HL-60/S4 (cell line): ENCODE data around the gene PAPPA.

Source experiments
- in situ Hi-C: fragments of 300-500 bp; cut with MboI; formaldehyde crosslinking; loops from 2 replicates; pipeline ENCODE4 v1.14.3; 2022; ENCODE audit warnings: low sequenced_read_pairs

The PAPPA gene

DNA sequence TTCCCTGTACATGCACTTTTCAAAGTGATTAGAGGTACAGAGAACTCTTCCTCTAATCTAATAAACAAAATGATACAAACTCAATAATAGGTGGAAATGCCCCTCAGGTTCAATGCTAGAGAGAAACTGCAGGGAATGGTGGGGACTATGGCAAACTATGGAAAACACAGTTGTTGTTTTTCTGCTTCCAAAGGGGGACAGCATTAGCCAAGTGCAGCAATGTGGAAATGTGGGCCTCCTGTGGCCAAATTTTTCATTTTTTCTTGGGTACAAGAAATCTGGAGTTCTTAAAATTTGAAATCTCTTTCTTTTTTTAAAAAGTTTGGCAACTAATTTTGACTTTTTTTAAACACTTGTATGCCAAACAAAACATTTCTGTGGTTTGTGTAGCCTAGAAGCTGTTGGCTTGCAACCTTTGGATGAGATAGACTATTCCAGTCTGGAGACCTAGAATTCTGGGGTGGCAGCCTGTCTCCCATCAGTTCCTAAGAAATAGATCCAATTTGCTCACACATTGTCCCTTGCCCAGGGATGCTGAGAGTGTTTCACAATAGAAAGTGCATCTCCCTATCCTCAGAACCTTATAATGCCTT, 218.6 kb downstream of the PAPPA start:
- in situ Hi-C loops = no loop called here

DNA sequence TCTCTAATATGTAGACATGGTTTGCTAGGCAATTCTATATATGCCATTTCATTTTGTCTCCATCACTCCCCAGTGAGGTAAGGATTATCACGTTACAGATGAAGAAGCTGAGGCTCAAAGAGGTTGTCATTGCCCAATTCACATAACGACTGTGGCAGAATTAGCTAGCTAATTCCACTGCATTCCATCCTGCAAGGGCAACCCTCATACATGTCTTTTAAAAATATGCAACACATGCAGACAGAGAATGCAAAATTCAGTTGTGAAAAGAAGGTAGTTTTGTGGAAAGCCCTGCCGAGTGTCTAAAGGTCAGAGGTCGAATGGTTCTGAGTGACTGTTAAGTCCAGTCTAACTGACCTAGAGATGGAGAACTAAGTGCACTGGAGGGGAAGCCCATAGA, 219.2 kb downstream of the PAPPA start:
- in situ Hi-C loops = no loop called here

DNA sequence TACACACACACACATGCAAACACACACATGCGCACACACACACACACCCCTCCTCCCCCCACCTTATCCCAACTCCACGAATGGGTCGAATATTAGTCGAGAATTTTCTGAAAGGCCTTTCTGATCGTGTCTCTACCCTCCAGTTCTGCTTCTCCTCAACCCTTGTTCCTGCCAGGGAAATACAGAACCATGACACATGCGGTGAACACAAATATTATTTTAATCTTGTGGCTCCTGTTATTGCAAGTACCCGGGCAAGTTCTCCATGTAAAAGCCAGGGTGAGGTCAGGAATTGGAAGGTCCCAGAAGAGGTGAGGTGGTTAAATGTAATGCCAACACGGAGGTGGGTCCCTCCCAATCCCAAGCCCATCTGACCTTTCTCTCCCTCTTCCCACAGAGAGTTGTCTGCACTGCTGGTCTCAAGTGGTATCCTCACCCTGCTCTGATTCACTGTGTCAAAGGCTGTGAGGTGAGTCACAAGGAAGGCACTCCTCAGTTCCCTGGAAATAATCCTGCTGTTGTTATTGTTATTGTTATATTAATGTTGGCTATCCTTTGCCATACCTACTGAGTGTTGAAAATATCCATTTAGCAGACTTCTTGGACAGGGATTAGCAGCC, 223.7 kb downstream of the PAPPA start:
- in situ Hi-C loops = no loop called here

DNA sequence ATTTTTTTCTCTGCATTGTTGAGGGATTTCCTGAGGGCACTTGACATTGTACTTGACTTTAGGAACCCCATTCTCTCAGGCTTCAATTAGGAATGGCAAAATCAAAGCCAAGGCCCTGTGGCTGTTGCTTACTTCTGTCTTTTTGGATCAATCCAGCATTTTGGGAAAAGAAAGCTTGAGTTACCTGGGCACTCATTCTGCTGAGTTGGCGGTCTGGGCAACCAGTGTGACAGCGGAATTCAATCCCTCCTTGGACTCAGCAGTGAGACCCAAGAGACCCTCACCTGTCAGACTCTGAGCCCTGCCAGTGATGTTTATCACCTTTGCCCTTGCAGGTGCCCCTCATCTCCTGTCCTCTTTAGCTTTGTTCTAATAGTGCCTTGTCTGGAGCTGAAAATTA, 225.3 kb downstream of the PAPPA start:
- in situ Hi-C loops = no loop called here

DNA sequence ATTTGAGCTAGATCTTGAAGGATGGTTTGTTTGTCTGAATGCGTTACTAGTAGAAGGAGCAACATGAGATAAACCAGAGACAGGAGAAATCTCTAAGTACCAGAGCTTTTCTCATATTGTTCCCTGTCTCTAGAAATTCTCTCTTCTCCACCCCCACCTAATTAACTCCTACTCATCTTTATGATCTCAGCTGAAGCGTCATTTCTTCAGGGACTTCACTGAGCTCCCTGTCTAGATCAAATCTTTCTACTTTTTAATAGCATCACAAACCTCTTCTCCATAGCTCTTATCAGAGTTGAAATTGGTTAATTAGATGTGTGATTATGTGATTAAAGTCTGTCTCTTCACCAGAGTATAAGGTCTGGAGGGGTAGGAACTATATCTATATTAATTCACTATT, 226.2 kb downstream of the PAPPA start:
- in situ Hi-C loops = no loop called here

DNA sequence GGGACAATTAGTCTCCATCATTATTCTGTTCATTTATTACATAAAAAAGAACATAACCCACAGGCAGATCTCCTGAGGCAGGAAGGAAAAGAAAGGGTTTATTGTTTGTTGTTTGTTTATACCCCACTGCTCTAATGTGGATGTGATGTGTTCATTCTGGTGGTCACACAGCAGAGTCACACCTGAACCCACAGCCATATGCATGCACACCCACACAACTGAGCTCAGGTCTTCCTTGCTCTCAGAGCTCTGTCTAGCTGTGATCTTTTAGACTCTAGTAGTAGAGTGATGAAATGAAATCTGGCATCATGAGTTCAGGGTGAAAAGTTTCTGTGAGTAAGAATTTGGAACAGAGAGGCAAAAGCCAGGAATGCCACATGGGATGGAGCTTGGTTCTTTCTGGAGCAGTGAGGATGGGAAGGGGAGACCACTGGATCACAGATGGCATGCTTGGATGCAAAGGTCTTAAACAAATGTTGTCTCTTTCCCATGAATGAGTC, 227.0 kb downstream of the PAPPA start:
- in situ Hi-C loops = no loop called here

DNA sequence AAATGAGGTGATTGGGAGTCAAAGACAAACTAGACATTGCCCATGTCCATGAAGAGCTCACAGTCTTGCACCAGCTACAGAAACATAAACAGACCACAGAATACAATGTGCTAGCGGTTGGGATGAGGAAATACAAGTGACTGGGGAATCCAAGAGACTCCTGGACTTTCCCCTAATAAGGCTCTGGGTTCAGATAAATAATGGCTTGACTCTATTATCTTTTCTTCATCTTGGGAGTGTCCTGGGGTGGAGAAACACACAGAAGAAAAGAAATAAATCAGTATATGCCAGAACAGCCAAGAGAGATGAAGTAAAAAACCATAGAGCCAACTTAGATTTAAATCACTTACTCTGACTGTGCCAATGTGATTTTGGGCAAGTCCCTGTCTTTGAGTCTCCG, 227.8 kb downstream of the PAPPA start:
- in situ Hi-C loops = no loop called here

DNA sequence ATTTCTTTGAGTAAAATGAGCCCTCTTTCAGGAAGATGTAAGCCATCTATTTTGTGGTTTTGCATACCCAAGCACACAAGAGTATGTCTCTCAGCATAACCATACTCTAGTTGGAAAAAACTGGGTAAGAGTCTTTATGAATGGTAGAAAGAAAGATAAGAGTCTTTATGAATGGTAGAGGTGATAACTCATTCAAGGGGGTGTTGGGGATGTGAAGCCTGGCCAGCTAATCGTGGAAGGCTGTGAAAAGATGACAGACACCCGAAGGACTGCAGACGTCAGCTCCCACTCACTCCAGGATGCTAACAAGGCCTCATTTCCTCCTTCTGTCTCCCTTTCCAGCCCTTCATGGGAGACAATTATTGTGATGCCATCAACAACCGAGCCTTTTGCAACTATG, 228.5 kb downstream of the PAPPA start:
- in situ Hi-C loops = no loop called here

DNA sequence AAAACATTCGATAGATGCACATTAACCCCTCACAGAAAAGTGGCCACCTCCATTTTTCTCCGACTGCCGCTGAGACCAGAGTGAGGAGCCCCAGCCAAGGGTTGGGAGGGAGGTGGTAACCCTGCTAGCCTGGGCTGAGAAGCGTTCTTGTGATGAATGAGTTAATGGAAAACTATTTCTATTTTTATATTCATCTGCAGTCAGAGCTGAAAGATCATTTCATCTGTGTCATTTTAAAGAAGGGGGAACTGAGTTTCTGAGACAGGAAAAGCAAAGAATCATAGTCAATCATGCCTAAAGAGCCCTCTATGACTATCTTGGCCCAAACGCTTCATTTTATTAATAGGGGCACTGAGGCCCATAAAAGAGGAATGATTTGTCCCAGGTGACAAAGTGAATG, 229.5 kb downstream of the PAPPA start:
- in situ Hi-C loops = no loop called here

DNA sequence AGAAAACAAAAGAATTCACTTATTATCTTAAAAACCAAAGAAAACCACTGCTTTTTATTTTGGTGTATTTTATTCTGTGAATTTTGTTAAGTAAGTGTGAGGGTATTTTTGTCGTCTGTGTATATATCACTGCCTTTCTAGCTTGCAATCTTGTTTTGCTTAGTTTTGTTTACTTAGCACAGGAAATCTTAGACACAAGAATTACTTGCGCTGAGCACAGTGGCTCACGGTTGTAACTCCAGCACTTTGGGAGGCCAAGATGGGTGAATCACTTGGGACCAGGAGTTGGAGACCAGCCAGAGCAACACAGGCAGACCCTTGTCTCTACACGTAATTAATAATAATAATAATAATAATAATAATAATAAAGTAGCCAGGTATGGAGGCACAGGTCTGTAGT, 230.3 kb downstream of the PAPPA start:
- in situ Hi-C loops = no loop called here

DNA sequence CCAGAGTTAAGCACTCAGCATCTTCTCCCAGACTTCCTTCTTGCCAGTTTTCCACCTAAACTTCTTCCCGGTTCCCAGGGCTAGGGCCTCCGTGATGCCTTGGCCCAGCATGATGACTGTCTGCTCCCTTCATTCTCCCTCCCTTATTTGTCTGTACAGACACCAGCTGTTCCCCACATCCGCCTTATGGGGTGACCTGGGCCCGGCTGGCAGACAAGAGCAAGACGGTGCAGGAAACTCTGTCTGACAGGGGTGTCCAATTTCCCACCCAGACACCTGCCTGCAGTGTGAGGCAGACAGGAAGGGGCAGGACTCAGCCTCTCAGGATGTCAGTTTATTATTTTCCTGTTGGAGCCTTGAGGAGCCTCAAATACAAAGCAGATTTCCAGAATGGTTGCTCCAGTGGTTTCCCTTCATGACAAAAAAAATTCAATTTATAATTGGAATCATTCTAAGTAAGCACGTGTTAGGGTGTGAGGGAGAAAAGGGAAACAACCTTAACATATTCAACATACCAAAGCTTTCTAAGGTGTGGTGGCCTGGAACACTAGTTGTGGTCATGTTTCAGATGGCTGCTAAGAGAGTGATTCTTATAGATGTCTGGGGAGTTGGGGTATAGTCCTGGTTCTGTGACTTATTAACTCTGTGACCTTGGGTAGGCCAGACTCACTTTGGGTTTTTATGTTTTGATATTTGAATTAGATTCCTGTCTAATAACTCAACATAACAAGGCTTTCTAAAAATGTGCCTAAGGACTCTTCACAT, 234.5 kb downstream of the PAPPA start:
- in situ Hi-C loops = no loop called here

DNA sequence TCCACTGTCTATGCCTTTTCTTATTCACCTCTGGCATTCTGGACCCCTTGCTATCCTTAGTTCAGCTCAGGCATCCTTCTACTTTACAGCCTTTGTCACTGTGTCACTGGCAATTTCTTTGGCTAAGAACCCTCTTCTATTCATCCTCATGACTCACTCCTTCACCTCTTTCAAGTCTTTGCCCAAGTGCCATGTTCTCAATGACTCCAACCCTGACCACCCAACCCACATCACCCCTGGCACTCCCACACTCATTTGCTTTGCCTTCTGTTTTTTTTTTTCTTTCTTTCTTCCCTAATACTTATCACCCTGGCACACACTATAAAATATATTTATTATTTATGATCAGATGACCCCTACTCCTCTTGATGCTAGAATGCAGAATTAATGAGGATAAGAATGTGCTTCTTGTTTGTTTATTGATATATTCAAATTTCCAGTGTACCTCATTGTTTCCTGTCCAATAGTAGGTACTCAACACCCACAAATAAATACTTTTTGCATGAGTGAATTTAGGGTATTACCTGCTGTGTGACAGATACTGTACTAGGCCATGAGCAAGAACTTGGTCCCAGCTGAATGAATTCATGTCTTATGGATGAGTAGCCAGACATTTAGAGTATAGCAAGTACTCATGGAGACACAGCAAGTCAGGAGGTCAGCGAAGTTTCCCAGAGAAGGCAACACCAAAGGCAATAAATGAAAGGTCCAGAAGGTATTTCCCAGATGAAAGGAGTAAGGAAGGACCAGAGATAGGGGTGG, 236.1 kb downstream of the PAPPA start:
- in situ Hi-C loops = no loop called here

DNA sequence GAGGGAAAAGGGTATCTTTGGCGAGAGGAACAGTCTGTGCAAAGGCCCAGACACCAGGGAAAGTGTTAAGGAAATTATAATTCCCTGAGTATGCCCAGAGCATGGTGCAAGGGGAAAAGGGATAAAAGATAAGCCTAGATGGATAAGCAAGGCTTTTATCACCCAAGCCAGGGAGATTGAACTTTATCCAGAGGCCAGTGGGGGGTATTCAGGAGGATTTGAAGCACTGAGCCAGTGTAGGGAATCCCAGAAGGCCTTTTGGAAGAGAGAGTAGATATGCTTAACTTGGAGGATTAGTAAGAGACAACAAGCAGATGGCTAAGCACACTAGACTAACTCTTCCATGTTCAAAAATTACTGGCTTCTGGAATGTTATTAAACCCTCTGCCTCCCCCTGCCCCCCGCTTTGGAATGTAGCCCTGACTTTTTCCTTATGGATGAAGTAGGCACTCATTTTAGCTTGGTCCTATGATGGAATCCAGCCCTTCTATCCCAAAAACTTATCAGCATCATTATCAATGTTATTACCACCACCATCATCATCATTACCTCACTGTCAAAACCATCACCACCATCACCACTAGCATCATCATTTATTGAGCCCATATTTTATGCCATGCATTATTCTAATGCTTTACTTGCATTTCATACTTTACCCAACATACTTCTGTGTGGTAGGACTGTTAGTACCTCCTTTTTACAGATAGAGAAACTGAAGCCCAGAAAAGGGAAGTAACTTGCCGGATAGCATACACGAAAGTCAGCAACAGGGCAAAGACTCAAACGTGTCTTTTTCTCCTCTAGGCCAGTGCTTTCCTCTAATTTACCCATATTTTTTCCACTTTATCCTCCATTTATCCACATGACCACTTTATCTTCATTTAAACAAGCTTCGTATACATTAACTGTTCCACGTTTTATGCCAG, 237.0 kb downstream of the PAPPA start:
- in situ Hi-C loops = no loop called here

DNA sequence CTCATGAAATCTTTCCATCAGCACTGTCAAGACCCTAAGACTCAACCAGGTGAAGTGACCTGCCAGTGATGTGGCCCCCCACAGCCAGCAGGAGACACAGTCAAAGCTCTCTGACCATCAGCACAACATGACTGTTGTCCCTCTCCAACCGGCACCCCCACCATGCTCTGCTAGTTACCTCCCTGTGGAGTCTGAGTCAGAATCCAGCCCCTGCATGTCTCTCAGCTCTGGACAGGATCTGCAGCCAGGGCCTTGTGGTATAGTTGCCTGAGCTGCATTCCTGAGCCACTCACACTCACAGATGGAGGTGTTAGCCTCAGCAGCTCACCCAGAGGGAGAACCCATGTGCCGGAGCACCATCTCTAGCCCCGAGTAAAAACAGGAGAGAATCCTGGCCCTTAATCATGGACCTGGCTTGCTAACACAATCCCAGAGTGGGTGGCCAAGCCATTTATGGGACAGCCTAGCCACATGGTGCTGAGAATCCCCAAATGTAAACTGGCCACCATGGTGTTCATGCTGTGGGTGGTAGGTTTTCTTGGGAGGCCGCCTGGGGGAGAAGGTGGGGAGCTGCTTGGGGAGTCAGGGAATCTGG, 237.8 kb downstream of the PAPPA start:
- in situ Hi-C loops = no loop called here

DNA sequence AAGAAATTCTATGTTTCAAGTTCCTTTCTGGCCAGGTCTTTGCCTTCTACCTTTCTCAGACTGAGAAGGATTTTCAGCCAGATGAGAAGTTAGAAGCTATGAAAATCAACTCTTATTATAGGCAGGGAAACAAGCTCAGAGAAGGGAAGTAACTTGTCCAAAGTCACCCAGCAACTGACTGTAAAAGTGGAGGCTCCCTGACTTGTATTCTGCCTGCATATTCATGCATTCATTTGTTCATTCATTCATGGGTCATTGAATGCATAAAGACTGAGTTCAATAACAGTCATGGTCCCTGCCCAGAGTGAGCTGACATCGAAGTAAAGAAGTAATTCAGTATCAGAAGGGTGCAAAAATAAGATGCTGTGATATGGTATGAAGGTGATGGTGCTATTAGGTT, 239.6 kb downstream of the PAPPA start:
- in situ Hi-C loops = no loop called here

DNA sequence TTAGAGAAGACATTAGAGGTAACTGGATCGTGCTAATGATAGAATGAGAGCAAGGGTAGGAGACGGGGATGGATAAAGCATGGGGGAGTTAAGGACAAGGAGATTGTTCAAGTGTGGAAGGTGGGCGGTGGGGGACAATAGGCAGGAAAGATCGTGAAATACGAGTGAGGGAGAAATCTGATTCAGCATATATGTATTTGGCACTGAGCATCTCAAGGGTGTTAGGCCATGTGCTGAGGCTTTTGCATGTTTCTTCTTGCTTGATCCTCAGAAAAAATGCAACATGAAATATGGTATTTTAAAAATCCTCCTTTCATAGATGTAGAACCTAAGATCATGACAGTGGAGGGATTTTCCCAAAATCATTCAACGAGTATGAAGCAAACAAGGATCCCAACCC, 240.5 kb downstream of the PAPPA start:
- in situ Hi-C loops = no loop called here

DNA sequence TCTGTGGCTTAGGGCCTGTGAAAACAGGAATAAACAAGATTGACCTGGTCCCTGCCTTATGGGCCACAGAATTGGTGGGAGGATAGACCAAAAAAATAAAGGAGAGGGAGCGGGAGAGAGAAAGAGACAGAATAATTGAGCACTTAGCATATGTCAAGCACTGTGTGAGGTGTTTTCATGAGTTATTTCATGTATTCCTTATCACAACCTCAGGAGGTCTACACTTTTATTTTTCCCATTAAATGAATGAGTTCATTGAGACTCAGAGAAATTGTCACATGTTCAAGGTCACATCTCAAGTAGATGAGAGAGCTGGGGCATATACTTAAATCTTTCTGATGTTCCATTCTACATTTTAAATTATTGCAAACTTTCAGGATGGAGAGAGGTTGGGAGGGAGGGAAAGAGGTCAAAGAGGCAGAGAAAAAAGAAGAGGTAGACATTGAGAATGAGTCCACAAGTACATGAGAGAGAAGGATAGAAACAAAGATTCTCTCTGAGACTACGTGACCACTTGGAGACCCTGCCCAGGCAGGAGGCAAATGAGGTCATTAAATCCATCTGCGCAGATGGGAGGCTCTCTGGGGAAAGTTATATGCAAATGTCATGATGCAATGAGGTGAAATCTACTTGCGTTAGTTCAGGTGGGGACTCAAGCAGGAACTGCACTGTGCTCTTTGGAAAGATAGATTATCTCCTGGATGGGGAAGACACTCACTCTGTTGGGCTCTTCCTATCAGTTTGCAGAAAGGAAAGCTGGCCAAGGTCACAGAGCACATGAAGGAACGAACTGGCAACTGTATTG, 241.5 kb downstream of the PAPPA start:
- in situ Hi-C loops = no loop called here

DNA sequence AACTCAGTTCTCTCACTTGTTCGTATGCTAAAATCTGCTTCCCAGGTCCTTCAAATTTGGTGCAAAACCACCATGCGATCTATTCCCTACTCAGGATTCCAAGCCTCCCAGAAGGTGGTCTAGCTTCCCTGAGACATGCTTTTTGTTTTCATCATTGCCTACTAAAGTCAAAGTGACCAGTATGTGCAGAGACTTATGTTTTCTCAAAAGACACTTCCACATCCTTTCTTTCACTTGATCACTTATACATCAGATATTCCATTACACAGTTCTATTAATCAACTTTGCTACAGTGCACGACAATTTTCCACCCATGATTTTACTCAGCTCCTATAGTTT, 242.1 kb downstream of the PAPPA start:
- in situ Hi-C loops = no loop called here

DNA sequence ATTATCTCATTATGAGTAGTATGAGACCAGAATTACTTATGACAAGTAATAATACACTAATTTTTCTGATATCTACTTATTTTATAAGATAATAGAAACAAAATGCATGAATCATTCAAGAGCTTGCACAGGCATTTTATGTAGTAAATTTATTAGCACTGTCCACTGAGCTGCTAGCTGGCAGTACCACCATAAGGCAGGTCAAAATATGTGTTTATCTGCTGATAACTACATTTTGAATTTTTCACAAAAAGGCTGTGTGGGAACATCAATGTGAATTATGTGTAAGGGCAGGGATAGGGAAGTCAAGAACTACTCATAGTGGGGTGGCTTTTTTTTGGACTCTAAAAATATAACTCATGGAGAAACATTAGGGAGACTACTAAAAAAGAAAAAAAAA, 249.6 kb downstream of the PAPPA start:
- in situ Hi-C loops = no loop called here
